ENCODE measurements around the gene FKBP5.
A peak's percentile ranks its signal among the peaks of the same experiment; 100 is the strongest.
"Not testable (repeated sequence)": the region's sequence is repeated elsewhere in the genome, so short reads cannot be mapped to it uniquely, and the experiment has no call there.

FKBP5 gene

DNA sequence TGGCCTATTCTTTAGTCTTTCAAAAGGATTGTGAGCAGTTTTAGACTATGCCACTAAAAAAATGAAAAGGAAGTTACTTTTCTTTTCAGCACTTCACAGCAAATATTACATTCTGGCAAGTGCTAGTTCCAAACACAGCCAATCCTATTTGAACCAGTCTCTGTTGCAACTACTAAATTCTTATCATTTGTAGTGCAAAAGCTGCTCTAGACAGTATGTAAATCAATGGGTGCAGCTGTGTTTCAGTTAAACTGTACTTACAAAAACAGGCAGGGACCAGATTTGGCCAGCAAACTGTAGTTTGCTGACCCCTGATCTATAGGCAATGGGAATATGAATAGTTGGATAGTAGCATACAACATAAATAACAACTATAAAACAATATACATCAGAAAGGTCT, 107.9 kb downstream of the FKBP5 start:
- DNase-seq: no peak

DNA sequence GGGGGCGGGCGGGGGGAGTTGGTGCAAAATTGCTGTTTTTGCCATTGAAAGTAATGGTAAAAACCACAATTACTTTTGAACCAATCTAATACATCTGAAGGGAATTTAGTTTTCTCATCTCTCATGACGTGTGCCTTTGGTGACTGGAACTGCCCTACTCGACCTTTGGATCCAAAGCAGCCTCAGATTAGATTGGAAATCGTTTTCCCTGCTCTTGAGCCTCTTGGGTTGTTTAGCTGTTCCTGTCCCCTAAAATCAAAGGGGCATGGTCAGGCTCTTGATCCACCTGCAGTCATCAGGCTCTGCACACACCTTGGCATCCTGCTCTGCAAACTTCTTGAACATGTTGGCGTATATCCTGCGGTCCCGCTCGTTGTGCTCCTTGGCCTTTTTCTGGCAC, 112.0 kb downstream of the FKBP5 start:
- no peak for DNase-seq

DNA sequence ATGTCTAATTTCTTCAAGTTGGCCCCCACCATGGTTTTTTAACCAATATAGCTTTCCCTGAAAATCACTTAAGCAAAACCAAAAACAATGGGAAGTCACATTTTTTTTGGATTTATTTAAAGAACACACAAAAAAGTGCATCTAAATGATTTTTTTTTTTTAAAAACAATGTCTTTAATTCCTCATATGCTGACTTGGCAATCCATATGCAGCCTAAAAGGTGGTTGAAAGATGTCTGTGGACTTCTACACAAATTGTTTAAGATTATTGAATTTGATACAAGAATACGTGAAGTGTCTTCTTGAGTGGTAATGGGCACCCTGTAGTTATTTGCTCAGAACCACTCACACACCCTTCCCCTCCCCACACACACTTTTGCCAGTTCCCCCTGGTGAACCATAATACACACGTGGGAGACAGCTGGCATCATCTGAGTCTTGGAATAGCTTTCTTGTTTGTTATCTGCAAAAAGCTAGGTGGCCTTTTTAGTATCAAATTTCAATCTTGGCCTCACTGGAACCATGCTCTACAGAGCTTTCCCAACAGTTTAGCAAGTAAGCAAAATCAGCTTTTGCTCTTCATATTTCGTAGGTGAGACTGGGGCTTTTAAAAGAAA, 115.1 kb downstream of the FKBP5 start:
- DNase-seq: no peak

DNA sequence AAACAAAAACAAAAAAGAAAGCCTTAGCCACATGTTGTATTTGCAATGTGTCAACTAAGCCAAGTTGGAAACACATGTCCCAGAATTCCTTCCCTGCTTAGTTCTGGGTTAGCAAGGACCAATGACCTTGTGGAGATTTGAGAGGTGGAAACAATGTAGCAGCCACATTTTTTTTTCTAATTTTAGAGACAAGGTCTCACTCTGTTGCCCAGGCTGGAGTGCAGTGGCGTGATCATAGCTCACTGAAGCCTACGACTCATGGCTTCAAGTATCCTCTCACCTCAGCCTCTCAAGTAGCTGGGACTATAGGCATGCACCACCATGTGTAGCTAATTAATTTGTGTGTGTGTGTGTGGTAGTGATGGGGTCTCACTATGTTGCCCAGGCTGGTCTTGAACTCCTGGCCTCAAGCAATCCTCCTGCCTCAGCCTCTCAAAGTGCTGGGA, 117.8 kb downstream of the FKBP5 start:
- DNase-seq: not testable (repeated sequence)

DNA sequence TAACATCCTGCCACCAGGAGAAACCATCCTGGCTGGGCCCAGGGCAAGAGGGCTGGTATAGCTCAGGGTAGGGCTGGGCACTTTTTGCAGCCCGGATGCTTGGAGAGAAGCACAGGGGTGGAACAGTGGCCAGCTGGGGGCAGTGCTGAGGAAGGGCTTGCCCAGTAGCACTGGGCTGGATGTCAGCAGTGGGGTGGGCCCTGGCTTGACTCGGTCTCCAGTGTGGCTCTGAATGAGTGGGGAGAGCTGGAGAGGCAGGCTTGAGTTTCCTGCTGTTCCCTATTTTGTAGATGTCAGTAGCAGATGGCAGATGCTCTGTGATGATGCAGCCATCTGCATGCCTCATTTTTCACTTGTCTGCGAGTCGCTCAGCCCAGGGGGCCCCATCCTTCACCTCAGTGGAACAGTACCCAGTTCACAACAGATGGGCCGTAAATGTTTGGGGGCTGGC, 119.7 kb downstream of the FKBP5 start:
- DNase-seq: peak in 2 of 6 experiments; percentile 30 to 36

DNA sequence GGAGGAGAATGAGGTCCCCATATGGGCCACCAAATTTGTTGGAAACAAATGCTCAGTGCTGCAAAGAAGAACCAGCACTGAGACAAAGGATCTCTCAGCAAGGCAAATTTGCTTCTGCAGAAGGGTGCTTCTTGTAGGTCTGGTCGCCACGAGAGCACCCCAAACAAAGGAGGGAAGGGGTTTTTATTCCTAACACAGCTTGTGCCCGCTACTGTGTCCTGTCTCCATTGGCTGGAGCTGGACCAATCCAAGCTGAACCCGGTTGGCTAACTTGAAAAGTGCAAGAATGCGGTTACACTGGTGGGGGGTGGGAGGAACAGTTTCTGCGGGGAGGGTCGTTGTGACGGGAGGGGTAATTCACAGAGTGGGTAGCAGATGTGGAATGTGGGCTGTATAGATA, 121.9 kb downstream of the FKBP5 start:
- no peak for DNase-seq

DNA sequence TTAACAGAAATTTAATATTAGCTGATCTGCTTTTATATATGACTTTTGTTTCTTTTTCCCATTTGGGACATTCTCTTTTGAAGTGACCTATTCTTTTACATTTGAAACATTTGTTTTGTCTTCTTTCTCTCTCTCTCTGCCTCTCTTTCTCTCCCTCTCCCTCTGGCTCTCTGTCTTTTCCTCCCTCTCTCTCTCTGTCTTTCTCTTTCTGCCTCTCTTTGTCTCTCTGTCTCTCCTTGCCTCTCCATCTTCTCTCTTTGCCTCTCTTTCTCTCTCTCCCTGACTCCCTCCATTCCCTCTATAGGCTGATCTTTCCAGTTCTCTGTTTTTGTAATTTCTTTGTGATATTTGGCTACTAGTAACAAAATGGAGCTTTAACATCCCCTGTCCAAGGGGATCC, 124.0 kb downstream of the FKBP5 start:
- no peak for DNase-seq

DNA sequence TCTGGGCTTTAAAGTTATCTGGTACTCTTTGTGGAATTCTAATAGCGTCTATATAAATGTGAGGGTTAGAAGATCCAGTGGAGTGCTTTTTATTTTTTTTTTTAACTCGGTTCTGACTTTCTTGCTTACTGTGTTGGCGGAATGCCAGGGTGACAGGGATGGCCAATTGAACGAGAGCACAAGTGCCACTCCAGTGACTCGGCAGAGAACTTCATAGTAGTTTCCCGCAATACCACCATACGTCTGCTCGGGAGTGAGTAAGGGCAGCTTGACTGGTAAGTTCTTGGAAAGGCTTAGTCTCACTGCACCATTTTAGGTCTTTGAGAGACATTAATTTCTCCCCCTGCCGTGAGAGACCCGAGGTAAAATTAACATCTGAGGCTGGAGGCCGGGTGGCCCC, 126.7 kb downstream of the FKBP5 start:
- DNase-seq: no peak

DNA sequence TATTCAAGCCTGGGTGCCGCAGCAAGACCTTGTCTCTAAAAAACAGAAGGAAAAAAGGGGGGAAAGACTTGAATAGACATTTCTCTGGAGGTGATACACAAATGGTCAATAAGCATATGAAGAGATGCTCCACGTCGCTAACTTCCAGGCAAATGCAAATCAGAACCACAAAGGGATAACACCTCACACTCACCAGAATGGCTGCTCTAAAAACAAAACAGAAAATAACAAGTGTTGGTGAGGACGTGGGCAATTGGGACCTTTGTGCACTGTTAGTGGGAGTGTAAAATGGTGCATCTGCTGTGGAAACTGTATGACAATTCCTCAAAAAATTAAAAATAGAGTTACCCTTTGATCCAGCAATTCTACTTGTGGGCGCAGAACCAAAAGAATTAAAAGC, 127.6 kb downstream of the FKBP5 start:
- DNase-seq: no peak

DNA sequence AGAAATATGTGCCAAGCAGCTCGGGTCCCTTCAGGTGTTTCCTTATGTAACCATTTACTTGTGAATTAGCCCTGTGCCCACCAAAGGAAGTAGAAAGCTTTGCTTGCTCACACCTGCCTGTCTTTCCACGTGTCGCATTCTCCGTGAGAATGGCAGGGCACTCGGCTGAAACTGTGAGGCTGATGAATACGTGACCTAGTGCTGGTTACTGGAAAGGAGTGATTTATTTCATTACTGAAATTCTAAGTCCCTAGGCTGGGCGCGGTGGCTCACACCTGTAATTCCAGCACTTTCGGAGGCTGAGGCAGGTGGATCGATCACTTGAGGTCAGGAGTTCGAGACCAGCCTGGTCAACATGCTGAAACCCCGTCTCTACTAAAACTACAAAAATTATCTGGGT, 130.1 kb downstream of the FKBP5 start:
- no peak for DNase-seq

DNA sequence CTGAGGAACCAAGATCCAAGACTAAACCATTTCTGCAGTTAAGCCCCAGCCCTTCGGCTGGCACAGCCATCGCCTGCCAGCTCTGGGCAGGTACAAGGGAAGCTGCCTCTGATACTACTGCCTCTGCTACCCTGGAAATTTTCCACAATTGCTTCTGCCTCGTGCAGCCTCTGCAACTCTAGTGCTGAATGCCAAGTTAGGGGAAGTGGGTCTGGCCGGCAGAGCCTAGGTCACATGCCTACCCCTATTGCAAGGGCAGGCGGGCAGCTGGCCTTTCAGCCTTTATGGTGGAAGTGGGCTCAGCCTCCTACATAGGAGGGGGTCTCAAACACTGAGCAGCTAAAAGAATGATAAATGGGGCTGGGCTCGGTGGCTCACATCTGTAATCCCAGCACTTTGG, 131.5 kb downstream of the FKBP5 start:
- no peak for DNase-seq

DNA sequence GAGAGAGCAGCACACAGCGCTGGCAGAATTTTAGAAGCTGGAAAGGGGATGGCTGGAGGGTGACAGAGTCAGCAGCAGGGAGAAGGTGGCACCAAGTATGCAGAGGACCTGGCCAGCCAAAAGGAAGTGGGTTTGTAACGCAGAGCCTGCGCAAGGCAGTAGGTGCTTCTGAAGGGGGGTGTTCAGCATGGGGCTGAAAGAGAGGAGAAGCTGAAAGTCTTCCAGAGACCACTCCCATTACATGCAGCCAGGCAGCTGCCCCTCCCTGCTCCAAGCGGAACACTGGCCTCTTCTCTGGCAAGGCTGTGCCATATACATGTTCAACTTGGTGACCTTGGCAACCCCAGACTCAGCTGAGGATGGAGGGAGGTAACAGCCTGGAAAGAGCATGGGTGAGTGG, 133.9 kb downstream of the FKBP5 start:
- DNase-seq: no peak

DNA sequence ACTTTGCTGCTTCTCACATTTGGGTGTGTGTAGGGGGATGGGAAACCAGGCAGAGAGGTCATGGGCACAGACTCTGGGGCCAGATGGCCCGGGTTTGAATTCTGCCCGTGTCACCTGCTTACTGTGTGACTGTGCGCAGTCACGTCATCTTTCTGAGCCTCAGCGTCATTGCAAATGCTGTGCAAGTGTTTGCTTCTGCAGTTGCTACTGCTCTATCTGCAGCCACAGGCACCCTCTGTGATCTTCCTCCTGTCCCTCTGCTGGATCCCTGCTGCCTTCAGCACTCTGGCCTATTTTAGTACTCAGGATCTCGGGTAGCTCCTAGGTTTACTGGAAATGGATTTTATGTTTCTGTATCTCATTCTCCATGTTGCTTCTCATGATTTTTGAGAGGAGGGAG, 135.4 kb downstream of the FKBP5 start:
- DNase-seq: no peak

DNA sequence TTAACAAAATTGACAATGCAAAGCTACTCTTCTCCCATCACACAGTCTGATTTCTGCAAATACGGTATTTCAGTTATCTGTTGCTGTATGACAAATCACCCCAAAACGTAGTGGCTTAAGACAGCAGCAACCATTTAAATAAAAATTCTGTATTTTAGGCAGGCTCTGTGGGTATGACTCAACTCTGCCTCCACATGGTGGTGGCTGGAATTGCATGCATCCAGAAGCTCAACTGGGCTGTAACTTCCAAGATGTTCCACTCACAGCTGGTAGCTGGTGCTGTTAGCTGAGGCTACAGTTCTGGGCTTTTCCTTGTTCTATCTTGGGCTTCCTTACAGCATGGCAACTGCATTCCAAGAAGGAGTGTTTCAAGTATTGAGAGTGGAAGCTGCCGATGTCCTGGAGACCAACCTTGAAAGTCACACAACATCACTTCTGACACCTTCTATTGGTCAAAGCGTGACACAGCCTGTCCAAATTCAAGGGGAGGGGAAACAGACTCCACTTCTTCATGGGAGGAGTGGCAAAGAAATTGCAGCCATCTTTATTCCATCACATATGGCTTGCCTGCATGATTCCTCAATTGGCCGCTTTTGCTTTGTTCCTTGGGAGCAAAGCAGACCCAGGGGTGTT, 136.3 kb downstream of the FKBP5 start:
- DNase-seq: peak; percentile 19 to 72 (median 54)

DNA sequence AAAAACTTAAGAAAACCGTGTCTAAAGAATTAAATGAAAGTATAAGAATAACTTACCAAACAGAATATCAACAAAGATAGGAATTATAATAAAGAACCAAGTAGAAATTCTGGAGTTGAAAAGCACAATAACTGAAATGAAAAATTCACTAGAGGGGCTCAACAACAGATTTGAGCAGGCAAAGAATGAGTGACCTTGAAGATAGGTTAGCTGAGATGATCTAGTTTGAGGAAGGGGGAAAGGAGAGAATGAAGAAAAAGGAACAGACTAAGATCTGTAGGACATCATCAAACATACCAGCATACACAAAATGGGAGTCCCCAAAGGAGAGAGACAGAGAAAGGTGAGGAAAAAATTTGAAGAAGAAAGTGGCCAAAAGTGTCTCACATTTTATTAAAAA, 138.3 kb downstream of the FKBP5 start:
- no peak for DNase-seq

DNA sequence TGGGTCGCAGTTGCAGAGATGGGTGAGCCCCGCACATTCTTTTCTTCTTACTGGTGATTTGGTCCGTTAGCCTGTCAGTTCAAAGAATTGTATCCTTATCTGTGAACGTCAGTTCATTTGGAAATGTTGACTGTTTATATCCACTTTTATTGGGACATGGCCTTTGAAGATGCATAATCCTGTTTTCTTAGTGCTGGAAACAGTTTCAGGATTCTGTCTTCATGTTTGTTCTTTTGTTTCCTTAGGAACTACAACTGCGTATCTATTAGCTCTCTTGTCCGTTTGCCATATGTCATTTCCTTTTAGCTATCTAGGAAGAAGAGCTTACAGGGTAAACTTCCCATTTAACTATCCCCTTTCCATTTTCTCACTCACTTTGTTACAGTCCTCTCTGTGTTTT, 141.0 kb downstream of the FKBP5 start:
- no peak for DNase-seq

DNA sequence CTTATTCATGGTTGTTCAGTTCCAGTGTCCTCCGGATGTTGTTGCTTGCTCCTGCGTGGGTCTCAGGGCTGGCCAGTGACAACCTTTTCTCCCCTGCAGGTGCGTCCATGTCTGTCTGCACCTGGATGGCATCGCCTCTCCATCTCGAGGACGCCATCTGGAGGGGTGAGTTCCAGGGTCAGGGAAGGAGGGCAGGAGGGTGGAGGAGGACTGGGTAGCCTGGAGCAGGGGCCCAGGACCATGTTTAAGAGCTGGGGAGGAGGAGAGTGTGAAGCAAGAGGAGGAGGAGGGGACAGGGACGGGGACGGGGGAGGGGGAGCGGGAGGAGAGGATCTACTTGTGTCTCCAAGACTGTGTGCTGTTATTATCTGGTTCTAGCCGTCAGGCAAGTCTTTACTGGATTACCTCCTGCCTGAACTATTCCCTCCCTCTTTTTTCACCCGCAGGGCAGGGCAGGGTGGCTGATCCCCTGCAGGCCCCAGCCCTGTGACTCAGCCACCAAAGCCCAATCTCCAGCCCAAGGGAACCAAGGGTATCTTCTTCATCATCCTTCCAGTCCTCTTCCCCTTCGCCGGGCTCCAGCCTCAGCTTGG, 143.8 kb downstream of the FKBP5 start:
- DNase-seq: no peak

DNA sequence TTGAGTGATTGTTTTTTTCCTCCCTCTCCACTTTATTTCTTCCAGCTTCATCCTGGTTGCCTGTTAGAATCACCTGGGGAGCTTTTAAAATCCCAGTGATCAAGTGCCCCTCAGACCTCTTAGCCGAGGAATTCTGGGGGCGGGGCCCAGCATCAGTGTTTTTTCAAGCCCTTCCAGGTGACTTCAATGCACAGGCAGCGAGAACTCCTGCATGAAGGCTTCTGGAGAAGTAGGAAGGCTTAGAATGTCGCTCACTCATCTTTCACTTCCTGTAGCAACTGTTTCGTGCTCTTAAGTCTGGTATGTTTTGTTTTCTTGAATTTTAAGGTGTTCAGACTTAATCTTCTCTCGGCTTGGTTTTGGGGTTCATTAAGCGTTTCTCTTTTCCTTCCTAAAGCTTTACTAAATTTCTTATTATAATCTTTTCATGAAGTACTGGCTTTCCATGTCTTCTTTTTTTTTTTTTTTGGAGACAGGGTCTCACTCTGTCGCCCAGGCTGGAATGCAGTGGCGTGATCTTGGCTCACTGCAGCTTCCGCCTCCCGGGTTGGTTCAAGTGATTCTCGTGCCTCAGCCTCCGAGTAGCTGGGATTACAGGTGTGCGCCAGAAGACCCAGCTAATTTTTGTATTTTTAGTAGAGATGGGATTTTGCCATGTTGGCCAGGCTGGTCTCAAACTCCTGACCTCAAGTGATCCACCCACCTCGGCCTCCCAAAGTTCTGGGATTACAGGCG, 145.1 kb downstream of the FKBP5 start:
- DNase-seq: no peak

DNA sequence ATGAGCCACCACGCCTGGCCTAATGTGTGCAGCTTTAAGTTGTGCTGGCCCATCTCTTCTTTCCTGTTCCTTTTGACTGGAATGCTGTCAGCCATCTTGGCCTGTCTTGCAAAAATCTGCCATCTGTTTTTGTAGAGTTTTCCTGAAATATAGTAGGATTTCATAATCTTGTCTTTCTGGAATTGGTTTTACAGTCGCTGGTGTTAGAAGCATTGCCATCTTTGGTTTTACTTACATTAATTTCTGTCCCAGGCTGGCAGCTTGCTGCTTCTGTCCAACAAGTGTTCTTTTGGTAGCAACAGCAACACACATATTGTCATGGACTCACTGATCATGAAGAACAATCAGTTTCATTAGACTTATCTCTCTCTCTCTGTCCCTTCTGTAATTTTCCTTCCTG, 146.9 kb downstream of the FKBP5 start:
- no peak for DNase-seq

DNA sequence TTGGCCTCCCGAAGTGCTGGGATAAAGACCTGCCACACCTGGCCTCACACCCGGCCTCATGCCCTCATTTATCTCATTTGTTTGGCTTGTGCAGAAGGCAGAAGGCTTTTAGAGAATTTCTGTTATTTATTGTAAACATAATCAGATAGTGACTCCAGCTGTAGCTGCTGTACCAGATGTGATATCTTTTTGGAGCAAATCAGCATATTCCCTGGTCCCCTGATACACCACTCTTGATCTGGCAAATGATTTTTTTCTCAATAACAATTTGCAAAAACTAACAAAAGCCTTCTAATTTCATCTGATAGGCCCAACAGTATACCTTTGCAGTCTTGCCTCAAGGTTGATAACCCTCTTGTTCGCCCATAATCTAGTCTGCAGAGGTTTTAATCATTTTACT, 149.5 kb downstream of the FKBP5 start:
- no peak for DNase-seq

DNA sequence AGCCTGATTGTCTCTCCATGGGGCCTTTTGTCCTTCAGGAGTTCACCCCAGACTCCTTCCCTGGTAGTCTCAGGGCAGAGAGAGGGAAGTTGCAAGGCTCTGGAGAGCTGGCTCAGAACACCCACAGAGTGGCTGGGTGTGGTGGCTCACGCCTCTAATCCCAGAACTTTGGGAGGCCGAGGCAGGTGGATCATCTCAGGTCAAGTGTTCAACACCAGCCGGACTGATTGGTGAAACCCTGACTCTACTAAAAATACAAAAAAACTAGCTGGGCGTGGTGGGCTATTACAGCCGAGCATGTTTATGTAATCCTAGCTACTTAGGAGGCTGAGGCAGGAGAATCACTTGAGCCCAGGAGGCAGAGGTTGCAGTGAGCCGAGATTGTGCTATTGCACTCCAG, 152.9 kb downstream of the FKBP5 start:
- not testable (repeated sequence) for DNase-seq

DNA sequence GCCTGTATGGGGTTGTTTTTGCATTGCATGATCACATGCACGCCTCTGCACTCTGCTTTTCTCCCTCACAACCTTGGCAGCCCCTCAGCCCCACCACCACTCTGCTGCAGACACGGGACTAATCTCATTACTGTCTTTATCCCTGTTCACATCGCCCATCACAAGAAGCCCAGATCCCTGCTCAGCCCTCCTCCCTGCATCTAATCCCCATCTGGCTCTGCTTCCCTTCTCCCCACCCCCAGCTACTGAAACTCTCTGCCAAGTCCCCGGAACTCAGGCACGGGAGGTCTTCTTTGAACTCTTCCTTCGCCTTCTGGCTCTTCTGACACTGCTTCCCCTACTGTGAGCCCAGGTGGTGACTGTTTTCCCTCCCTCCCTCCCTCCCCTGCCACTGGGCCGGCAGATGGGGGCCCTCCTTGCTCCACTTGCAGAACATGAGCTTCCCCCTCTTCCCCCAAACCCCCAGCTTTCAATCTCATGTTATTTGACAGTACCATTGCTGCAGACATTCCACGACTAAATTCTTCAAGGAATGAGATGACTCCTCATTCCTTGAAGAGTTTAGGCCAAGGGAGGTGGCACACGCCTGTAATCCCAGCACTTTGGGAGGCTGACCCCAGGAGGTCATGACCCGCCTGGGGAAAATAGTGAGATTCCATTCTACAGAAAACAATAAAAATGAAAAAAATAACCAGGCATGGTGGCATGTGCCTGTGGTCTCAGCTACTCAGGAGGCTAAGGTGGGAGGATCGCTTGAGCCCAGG, 154.1 kb downstream of the FKBP5 start:
- no peak for DNase-seq

DNA sequence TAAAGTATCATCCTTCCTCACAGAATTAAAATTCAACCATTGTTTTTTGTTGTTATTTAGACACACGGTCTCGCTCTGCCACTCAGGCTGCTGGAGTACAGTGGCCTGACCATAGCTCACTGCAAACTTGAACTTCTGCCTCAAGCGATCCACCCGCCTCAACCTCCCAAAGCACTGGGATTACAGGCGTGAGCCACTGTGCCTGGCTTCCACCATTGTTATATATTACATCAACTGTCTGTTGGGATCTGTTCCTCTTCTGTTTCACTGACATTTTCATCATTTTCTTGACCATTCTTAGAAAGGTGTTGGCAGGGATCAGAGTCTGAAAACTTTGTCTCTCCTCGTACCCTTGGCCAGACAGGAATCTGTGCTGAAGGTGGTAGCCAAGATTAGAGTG, 154.7 kb downstream of the FKBP5 start:
- no peak for DNase-seq

Measured in stimulated activated naive CD4-positive, alpha-beta T cell (primary cell).